ENCODE data around the gene RELN. TPM values are rescaled to one million over a fixed set of nuclear protein-coding genes. Genes with fewer than 3 reads are reported as not detected.

The RELN gene
- total and polyA plus RNA-seq, 11 donors = 0.16 to 3.5 (median 1.3) TPM

- DNase-seq (no peak), ATAC-seq (no peak)
- Histone ChIP-seq H3K36me3 (no peaks in the 10 kb centered on the region), H3K4me1 (no peaks in the 10 kb centered on the region), H3K9me3 (no peaks in the 10 kb centered on the region), H3K27me3 (peaks cover 0 to 3% (median 0%) of the 10 kb centered on the region in 9 donors), H3K4me3 (no peak overlapping the region), H3K27ac (no peak overlapping the region)
- no peak for TF ChIP-seq CTCF (IDR thresholded peaks at IDR 0.05)
- 66 to 91% (median 79%) methylated on average over 2 of the region's 2 CpGs for WGBS, 4 donors
- intact Hi-C loops (cut with DNase I) = loop anchor here in 1 of 10 donors (10.0 kb wide), 1 partner anchor 63 kb away; no protein-coding TSS in a partner anchor
These were observed 118.0 kb downstream of the RELN start for GRCh38 chr7:103871473-103871872.

GRCh38 chr7:103870664-103871063 lies 118.8 kb downstream of the RELN start:
- no peaks in the 10 kb centered on the region for H3K4me1 ChIP-seq
- H3K27ac ChIP-seq = no peak overlapping the region
- peaks cover 0 to under 1% (median 0%) of the 10 kb centered on the region in 9 donors for H3K27me3 ChIP-seq
- no peaks in the 10 kb centered on the region for H3K9me3 ChIP-seq
- ATAC-seq = no peak
- no peak overlapping the region for H3K4me3 ChIP-seq
- TF ChIP-seq CTCF (IDR thresholded peaks at IDR 0.05) (no peak), POLR2A (IDR thresholded peaks at IDR 0.05) (no peak)
- WGBS, 4 donors = 61 to 82% (median 74%) methylated on average over 3 of the region's 3 CpGs
- no peak for DNase-seq
- no peaks in the 10 kb centered on the region for H3K36me3 ChIP-seq
- intact Hi-C loops (cut with DNase I) = loop anchor here in 1 of 10 donors (10.0 kb wide), 1 partner anchor 64 kb away; no protein-coding TSS in a partner anchor

- TF ChIP-seq CTCF (IDR thresholded peaks at IDR 0.05) (no peak), POLR2A (IDR thresholded peaks at IDR 0.05) (no peak)
- no peaks in the 10 kb centered on the region for H3K36me3 ChIP-seq
- no peaks in the 10 kb centered on the region for H3K4me1 ChIP-seq
- intact Hi-C loops (cut with DNase I) = no loop called here
- no peaks in the 10 kb centered on the region for H3K9me3 ChIP-seq
- DNase-seq (no peak), ATAC-seq (no peak)
- no peak overlapping the region for H3K27ac ChIP-seq
- no peak overlapping the region for H3K4me3 ChIP-seq
- WGBS, 4 donors = 77 to 85% (median 79%) methylated on average over 2 of the region's 2 CpGs
- H3K27me3 ChIP-seq = no peaks in the 10 kb centered on the region
These were observed 121.6 kb downstream of the RELN start for GRCh38 chr7:103867874-103868273.

GRCh38 chr7:103866919-103867318 lies 122.5 kb downstream of the RELN start:
- H3K36me3 ChIP-seq = no peaks in the 10 kb centered on the region
- no peaks in the 10 kb centered on the region for H3K4me1 ChIP-seq
- WGBS, 4 donors = 78 to 85% (median 80%) methylated on average over 4 of the region's 4 CpGs
- no peak overlapping the region for H3K27ac ChIP-seq
- no peaks in the 10 kb centered on the region for H3K27me3 ChIP-seq
- TF ChIP-seq POLR2A (IDR thresholded peaks at IDR 0.05) (no peak), CTCF (IDR thresholded peaks at IDR 0.05) (no peak)
- intact Hi-C loops (cut with DNase I) = no loop called here
- no peaks in the 10 kb centered on the region for H3K9me3 ChIP-seq
- no peak for DNase-seq
- no peak for ATAC-seq
- H3K4me3 ChIP-seq = no peak overlapping the region

Measured in heart left ventricle (tissue), 16 donors.